K562 (cell line): ENCODE data around the gene RAI1.

Experiments used
- MGA ChIP-seq: fragments of 450-650 bp; IDR thresholded peaks from 2 replicates; pipeline ENCODE4 v1.6.1; 2016; ENCODE audit warnings: mild to moderate bottlenecking, moderate library complexity
- NFYB ChIP-seq: IDR thresholded peaks from 2 replicates; pipeline ENCODE4 v1.6.1; 2011; ENCODE audit warnings: mild to moderate bottlenecking, moderate library complexity; ENCODE audit not compliant: insufficient read length; ENCODE audit errors: extremely low read depth
- PCBP2 ChIP-seq: fragments of 200-400 bp; formaldehyde crosslinking; IDR thresholded peaks from 2 replicates; pipeline ENCODE4 v1.6.1; 2018; ENCODE audit warnings: low read length, low read depth, mild to moderate bottlenecking, moderate library complexity; ENCODE audit not compliant: poor library complexity, severe bottlenecking
- POLR2AphosphoS5 ChIP-seq: IDR thresholded peaks from 2 replicates; pipeline ENCODE4 v1.6.1; 2011; ENCODE audit warnings: mild to moderate bottlenecking, low read depth, low read length, moderate library complexity; ENCODE audit not compliant: control insufficient read depth, insufficient read depth
- RB1 ChIP-seq: fragments of 450-650 bp; IDR thresholded peaks from 2 replicates; pipeline ENCODE4 v1.6.1; 2017; ENCODE audit warnings: low read depth, mild to moderate bottlenecking
- ZNF766 ChIP-seq: fragments of 200-800 bp; sonication (Bioruptor generic); conservative IDR thresholded peaks from 2 replicates; pipeline ENCODE4 v1.6.1; 2016; ENCODE audit warnings: missing genetic modification characterization, missing compliant biosample characterization
- TF ChIP-seq, protein P1 (sequence below), 3 experiments: IDR thresholded peaks in 2 of 3; conservative IDR thresholded peaks in 1 of 3; 2 replicates each; pipeline ENCODE4 v1.5.1; 2011 to 2012; ENCODE audit warnings: low read length in 3 of 3, mild to moderate bottlenecking in 3 of 3, control low read depth in 2 of 3, improper control_type of control experiment in 1 of 3, inconsistent platforms in 1 of 3, low read depth in 1 of 3, mixed read lengths in 1 of 3, moderate library complexity in 1 of 3; ENCODE audit not compliant: insufficient read depth in 2 of 3
- TF ChIP-seq, protein P2 (sequence below): sonication (generic); formaldehyde crosslinking; IDR thresholded peaks from 2 replicates; pipeline ENCODE4 v1.8.0; 2022; ENCODE audit warnings: mild to moderate bottlenecking, missing genetic modification reagents

GRCh38 chr17:17755715-17756114, 74.5 kb downstream of the RAI1 start:
- no peak for TF ChIP-seq POLR2AphosphoS5
- TF ChIP-seq, protein P1, sequence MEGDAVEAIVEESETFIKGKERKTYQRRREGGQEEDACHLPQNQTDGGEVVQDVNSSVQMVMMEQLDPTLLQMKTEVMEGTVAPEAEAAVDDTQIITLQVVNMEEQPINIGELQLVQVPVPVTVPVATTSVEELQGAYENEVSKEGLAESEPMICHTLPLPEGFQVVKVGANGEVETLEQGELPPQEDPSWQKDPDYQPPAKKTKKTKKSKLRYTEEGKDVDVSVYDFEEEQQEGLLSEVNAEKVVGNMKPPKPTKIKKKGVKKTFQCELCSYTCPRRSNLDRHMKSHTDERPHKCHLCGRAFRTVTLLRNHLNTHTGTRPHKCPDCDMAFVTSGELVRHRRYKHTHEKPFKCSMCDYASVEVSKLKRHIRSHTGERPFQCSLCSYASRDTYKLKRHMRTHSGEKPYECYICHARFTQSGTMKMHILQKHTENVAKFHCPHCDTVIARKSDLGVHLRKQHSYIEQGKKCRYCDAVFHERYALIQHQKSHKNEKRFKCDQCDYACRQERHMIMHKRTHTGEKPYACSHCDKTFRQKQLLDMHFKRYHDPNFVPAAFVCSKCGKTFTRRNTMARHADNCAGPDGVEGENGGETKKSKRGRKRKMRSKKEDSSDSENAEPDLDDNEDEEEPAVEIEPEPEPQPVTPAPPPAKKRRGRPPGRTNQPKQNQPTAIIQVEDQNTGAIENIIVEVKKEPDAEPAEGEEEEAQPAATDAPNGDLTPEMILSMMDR (IDR thresholded peaks at IDR 0.05 in 2 of 3, conservative IDR thresholded peaks at IDR 0.05 in 1 of 3; ENCODE audit: insufficient read depth in 2 of 3, low read depth in 1 of 3, low read length in 3 of 3) = no peak
- TF ChIP-seq MGA = no peak
- TF ChIP-seq NFYB = no peak
- TF ChIP-seq PCBP2 = no peak
- TF ChIP-seq, protein P2, sequence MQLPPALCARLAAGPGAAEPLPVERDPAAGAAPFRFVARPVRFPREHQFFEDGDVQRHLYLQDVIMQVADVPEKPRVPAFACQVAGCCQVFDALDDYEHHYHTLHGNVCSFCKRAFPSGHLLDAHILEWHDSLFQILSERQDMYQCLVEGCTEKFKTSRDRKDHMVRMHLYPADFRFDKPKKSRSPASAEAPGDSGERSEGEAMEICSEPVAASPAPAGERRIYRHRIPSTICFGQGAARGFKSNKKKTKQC (CRISPR knock-in tag) = no peak
- no peak for TF ChIP-seq ZNF766 (CRISPR knock-in tag)
- TF ChIP-seq RB1 = no peak
